Measurements from ENCODE around the gene PLCD1.
A peak's percentile ranks its signal among the peaks of the same experiment; 100 is the strongest.

GRCh38 chr3:38039899-38040261 lies 10.4 kb upstream of the PLCD1 start:
- TF ChIP-seq CTCF (IDR thresholded peaks at IDR 0.05) = peak; percentile 21 to 48 (median 34)
- no peak for TF ChIP-seq POLR2A (IDR thresholded peaks at IDR 0.05)

Data from uterus (tissue), 2 donors.